IMR-90 (cell line): ENCODE results near the gene SLC25A30. TPM values are rescaled to one million over a fixed set of nuclear protein-coding genes. Genes with fewer than 3 reads are reported as not detected.

Experiments
- ATAC-seq: fragments of 200-7000 bp; cut with Tn5 transposase; 2 replicates; pipeline ENCODE4 v1.9.1; 2020; ENCODE audit warnings: low read depth, mild to moderate bottlenecking, moderate library complexity
- BruUV-seq: library from RNA; stranded (reverse); fragments of 400-500 nt; replicated peaks from 2 replicates; lab custom pipeline; 2021; lab: Mats Ljungman, UMichigan
- CTCF ChIA-PET: fragments of 300-600 bp; formaldehyde crosslinking; extraction: SDS; loops from one replicate; lab custom pipeline; 2021; ENCODE audit warnings: antibody characterized with exemption; lab: Yijun Ruan, JAX
- POLR2A ChIA-PET: fragments of 300-600 bp; sonication (Branson Sonifier 250); formaldehyde crosslinking; loops from one replicate; lab custom pipeline; 2022; ENCODE audit warnings: antibody characterized with exemption; ENCODE audit not compliant: unreplicated experiment; lab: Charles Lee
- DNase-seq: peaks from one replicate; pipeline ENCODE4 v3.0.0; 2013
- H2AFZ ChIP-seq: replicated peaks from 2 replicates; pipeline ENCODE3; 2013; ENCODE audit warnings: low read length, mild to moderate bottlenecking; ENCODE audit not compliant: poor library complexity
- H2AK5ac ChIP-seq: 2 replicates; pipeline ENCODE4 v1.6.1; 2013; ENCODE audit warnings: low read depth, low read length, inconsistent platforms
- H2AK9ac ChIP-seq: replicated peaks from 2 replicates; pipeline ENCODE3; 2013; ENCODE audit warnings: mild to moderate bottlenecking, low read depth, low read length, moderate library complexity; ENCODE audit not compliant: poor library complexity
- H2BK120ac ChIP-seq: 2 replicates; pipeline ENCODE4 v1.6.1; 2013; ENCODE audit warnings: low read depth, low read length, inconsistent platforms
- H2BK15ac ChIP-seq: 3 replicates; pipeline ENCODE4 v1.6.1; 2013; ENCODE audit warnings: low read depth, low read length, inconsistent platforms
- H2BK20ac ChIP-seq: 2 replicates; pipeline ENCODE4 v1.6.1; 2013; ENCODE audit warnings: low read depth, mild to moderate bottlenecking, inconsistent platforms, low read length, moderate library complexity
- H2BK5ac ChIP-seq: 2 replicates; pipeline ENCODE4 v1.6.1; 2013; ENCODE audit warnings: mild to moderate bottlenecking, low read depth, low read length, inconsistent platforms; ENCODE audit not compliant: poor library complexity, severe bottlenecking
- H3K14ac ChIP-seq: replicated peaks from 2 replicates; pipeline ENCODE4 v1.6.1; 2013; ENCODE audit warnings: low read depth, low read length, inconsistent platforms
- H3K18ac ChIP-seq: 2 replicates; pipeline ENCODE4 v1.6.1; 2013; ENCODE audit warnings: low read depth, low read length, control low read depth
- H3K23ac ChIP-seq: 2 replicates; pipeline ENCODE4 v1.6.1; 2013; ENCODE audit warnings: low read depth, low read length, inconsistent platforms
- H3K27ac ChIP-seq: 2 replicates; pipeline ENCODE4 v1.5.1; 2013; ENCODE audit warnings: mild to moderate bottlenecking, control low read depth, low read length; ENCODE audit not compliant: insufficient read depth
- H3K27me3 ChIP-seq: 2 replicates; pipeline ENCODE4 v1.6.1; 2013; ENCODE audit warnings: low read length; ENCODE audit not compliant: control insufficient read depth, insufficient read depth
- H3K36me3 ChIP-seq: 2 replicates; pipeline ENCODE4 v1.6.1; 2013; ENCODE audit warnings: low read length, mixed read lengths; ENCODE audit not compliant: control insufficient read depth, insufficient read depth
- H3K4ac ChIP-seq: 2 replicates; pipeline ENCODE4 v1.6.1; 2013; ENCODE audit warnings: low read depth, low read length, inconsistent platforms
- H3K4me1 ChIP-seq: 2 replicates; pipeline ENCODE4 v1.6.1; 2013; ENCODE audit warnings: low read length, mixed read lengths; ENCODE audit not compliant: control insufficient read depth, insufficient read depth
- H3K4me2 ChIP-seq: 2 replicates; pipeline ENCODE4 v1.6.1; 2013; ENCODE audit warnings: low read depth, mild to moderate bottlenecking, control low read depth, low read length, moderate library complexity
- H3K4me3 ChIP-seq: 2 replicates; pipeline ENCODE4 v1.5.1; 2013; ENCODE audit warnings: low read depth, mild to moderate bottlenecking, control low read depth, low read length, moderate library complexity; ENCODE audit not compliant: insufficient read depth
- H3K56ac ChIP-seq: 2 replicates; pipeline ENCODE4 v1.6.1; 2013; ENCODE audit warnings: low read length, inconsistent platforms; ENCODE audit not compliant: insufficient read depth; ENCODE audit errors: extremely low read depth
- H3K79me1 ChIP-seq, 2 experiments: 2 replicates each; pipeline ENCODE4 v1.6.1; 2013; ENCODE audit warnings: low read length in 2 of 2, inconsistent platforms in 1 of 2, low read depth in 1 of 2
- H3K9ac ChIP-seq: 2 replicates; pipeline ENCODE4 v1.6.1; 2013; ENCODE audit warnings: low read depth, low read length, control low read depth
- H3K9me1 ChIP-seq: 2 replicates; pipeline ENCODE4 v1.6.1; 2013; ENCODE audit warnings: low read length, inconsistent platforms; ENCODE audit not compliant: insufficient read depth
- H3K9me3 ChIP-seq: 2 replicates; pipeline ENCODE4 v1.6.1; 2013; ENCODE audit warnings: low read length; ENCODE audit not compliant: control insufficient read depth, insufficient read depth
- H4K20me1 ChIP-seq: 2 replicates; pipeline ENCODE4 v1.6.1; 2013; ENCODE audit warnings: low read length, inconsistent platforms; ENCODE audit not compliant: insufficient read depth
- H4K5ac ChIP-seq: 2 replicates; pipeline ENCODE4 v1.6.1; 2013; ENCODE audit warnings: mild to moderate bottlenecking, low read depth, low read length, control low read depth
- H4K8ac ChIP-seq, 2 experiments: 2 replicates each; pipeline ENCODE4 v1.6.1; 2013; ENCODE audit warnings: low read depth in 2 of 2, low read length in 2 of 2, control low read depth in 1 of 2, inconsistent platforms in 1 of 2
- H4K91ac ChIP-seq: 2 replicates; pipeline ENCODE4 v1.6.1; 2013; ENCODE audit warnings: low read depth, low read length, inconsistent platforms; ENCODE audit not compliant: insufficient read depth
- BHLHE40 ChIP-seq: fragments of 150-350 bp; IDR thresholded peaks from 2 replicates; pipeline ENCODE4 v1.6.1; 2016; ENCODE audit warnings: mild to moderate bottlenecking, low read depth, low read length
- CEBPB ChIP-seq: IDR thresholded peaks from 2 replicates; pipeline ENCODE4 v1.6.1; 2012; ENCODE audit warnings: low read depth, low read length, improper control_type of control experiment
- CHD1 ChIP-seq: IDR thresholded peaks from 2 replicates; pipeline ENCODE4 v1.6.1; 2012; ENCODE audit warnings: low read depth, low read length, improper control_type of control experiment
- CTCF ChIP-seq: conservative IDR thresholded peaks from 2 replicates; pipeline ENCODE4 v1.5.1; 2012; ENCODE audit warnings: mild to moderate bottlenecking, low read depth, low read length, improper control_type of control experiment
- ELK1 ChIP-seq: fragments of 150-350 bp; IDR thresholded peaks from 2 replicates; pipeline ENCODE4 v1.6.1; 2016; ENCODE audit warnings: low read depth, mild to moderate bottlenecking, low read length, moderate library complexity, borderline replicate concordance
- FOS ChIP-seq: fragments of 150-350 bp; IDR thresholded peaks from 2 replicates; pipeline ENCODE4 v1.6.1; 2016; ENCODE audit warnings: low read depth, low read length
- MAFK ChIP-seq: IDR thresholded peaks from 2 replicates; pipeline ENCODE4 v1.6.1; 2012; ENCODE audit warnings: low read depth, low read length, improper control_type of control experiment
- MAZ ChIP-seq: IDR thresholded peaks from 2 replicates; pipeline ENCODE4 v1.6.1; 2012; ENCODE audit warnings: low read depth, mild to moderate bottlenecking, low read length, improper control_type of control experiment, moderate library complexity, borderline replicate concordance
- MXI1 ChIP-seq: IDR thresholded peaks from 2 replicates; pipeline ENCODE4 v1.6.1; 2012; ENCODE audit warnings: low read depth, mild to moderate bottlenecking, low read length, moderate library complexity, borderline replicate concordance
- NFE2L2 ChIP-seq: fragments of 150-350 bp; IDR thresholded peaks from 2 replicates; pipeline ENCODE4 v1.6.1; 2016; ENCODE audit warnings: low read depth, mild to moderate bottlenecking, low read length
- POLR2A ChIP-seq: IDR thresholded peaks from 2 replicates; pipeline ENCODE4 v1.6.1; 2012; ENCODE audit warnings: mild to moderate bottlenecking, low read depth, low read length
- RAD21 ChIP-seq: IDR thresholded peaks from 2 replicates; pipeline ENCODE4 v1.6.1; 2012; ENCODE audit warnings: low read length, improper control_type of control experiment
- RCOR1 ChIP-seq: IDR thresholded peaks from 2 replicates; pipeline ENCODE4 v1.6.1; 2012; ENCODE audit warnings: mild to moderate bottlenecking, low read length, improper control_type of control experiment; ENCODE audit not compliant: insufficient replicate concordance
- RFX5 ChIP-seq: IDR thresholded peaks from 2 replicates; pipeline ENCODE4 v1.8.0; 2012; ENCODE audit warnings: low read depth, mild to moderate bottlenecking, low read length, moderate library complexity
- SMC3 ChIP-seq: fragments of 150-350 bp; IDR thresholded peaks from 2 replicates; pipeline ENCODE4 v1.6.1; 2016; ENCODE audit warnings: low read depth, mild to moderate bottlenecking, antibody characterized with exemption, low read length, moderate library complexity
- USF2 ChIP-seq: fragments of 150-350 bp; IDR thresholded peaks from 2 replicates; pipeline ENCODE4 v1.6.1; 2017; ENCODE audit warnings: mild to moderate bottlenecking, antibody characterized with exemption, low read length, low read depth
- WGBS, 2 experiments: methylation state at CpG; one replicate each; pipeline versions ENCODE4 v1.1.5 to v1.1.7; 2013; ENCODE audit warnings: missing lambda C conversion rate in 2 of 2; ENCODE audit not compliant: insufficient read length in 1 of 2; ENCODE audit errors: extremely low coverage in 2 of 2; 5-methylcytosine and 5-hydroxymethylcytosine counted together
- dilution Hi-C: fragments of 300-500 bp; cut with HindIII; formaldehyde crosslinking; loops from one replicate; pipeline ENCODE4 v1.14.3; 2018; ENCODE audit warnings: low sequenced_read_pairs; ENCODE audit not compliant: unreplicated experiment
- in situ Hi-C: fragments of 300-500 bp; cut with MboI; formaldehyde crosslinking; loops from 3 replicates; pipeline ENCODE4 v1.14.3; 2019; ENCODE audit warnings: low sequenced_read_pairs, inconsistent platforms, mixed read lengths
- intact Hi-C: fragments of 100-400 bp; cut with micrococcal nuclease; formaldehyde crosslinking; loops from 2 replicates; pipeline ENCODE4 v1.10.0; 2022
- polyA plus RNA-seq, 3 experiments: library from polyadenylated mRNA; depleted of rRNA; stranded (reverse); fragments of >200 nt; gene quantifications; 2 replicates each; pipeline ENCODE4 v1.2.3, GENCODE V29; 2012; ENCODE audit warnings: low replicate concordance in 1 of 3
- total RNA-seq: library from RNA; depleted of rRNA; stranded (reverse); fragments of >200 nt; gene quantifications from 2 replicates; pipeline ENCODE4 v1.2.3, GENCODE V29; 2012

SLC25A30 gene
- total and polyA plus RNA-seq, 2 of the 4 experiments (the other 2 are of a cell fraction): 9.9 to 19.4 TPM

GRCh38 chr13:45439008-45439407, 20.8 kb upstream of the SLC25A30 start:
- no peak for ATAC-seq
- Histone ChIP-seq H3K36me3 (no peaks in the 10 kb centered on the region), H3K9me1 (no peaks in the 10 kb centered on the region), H3K4ac (no peak overlapping the region), H2AK9ac (no peak overlapping the region), H2BK5ac (no peak overlapping the region), H3K4me3 (no peak overlapping the region), H3K23ac (no peak overlapping the region), H3K56ac (no peak overlapping the region), H4K91ac (no peak overlapping the region), H2BK20ac (no peak overlapping the region), H3K18ac (no peak overlapping the region), H3K9me3 (no peaks in the 10 kb centered on the region), H4K20me1 (no peaks in the 10 kb centered on the region), H4K8ac (no peak overlapping the region), H3K27me3 (no peaks in the 10 kb centered on the region; the same call in 1 of the 2 replicates), H3K14ac (no peak overlapping the region), H4K5ac (no peak overlapping the region), H3K4me1 (peaks cover 3% of the 10 kb centered on the region; the same call in 1 of the 2 replicates), H3K27ac (no peak overlapping the region), H2AFZ (no peak overlapping the region), H2BK15ac (no peak overlapping the region), H3K9ac (no peak overlapping the region), H3K79me1 (no peaks in the 10 kb centered on the region), H2AK5ac (no peak overlapping the region), H3K4me2 (no peak overlapping the region), H2BK120ac (no peak overlapping the region)
- ChIA-PET POLR2A (no interaction called here), CTCF (interaction anchor here (0.7 to 2.1 kb wide), 2 partner anchors 10 to 23 kb away, joined by 3 to 5 read pairs; no protein-coding TSS in a partner anchor)
- BruUV-seq: no TSS peak
- dilution Hi-C loops: no loop called here
- intact Hi-C loops: no loop called here
- no CpG with 5 or more reads among the region's 4 CpGs for WGBS, 2 experiments
- TF ChIP-seq ELK1 (no peak), NFE2L2 (no peak), MXI1 (no peak), FOS (no peak), USF2 (no peak), CTCF (no peak), RAD21 (no peak), POLR2A (no peak), CEBPB (no peak), MAFK (no peak), MAZ (no peak), BHLHE40 (no peak), SMC3 (no peak), RCOR1 (no peak), RFX5 (no peak), CHD1 (no peak)
- in situ Hi-C loops: no loop called here
- no peak for DNase-seq
